HepG2 (cell line): ENCODE data around the gene BPIFB2. TPM values are rescaled to one million over a fixed set of nuclear protein-coding genes. Genes with fewer than 3 reads are reported as not detected.

Experiments
- CBFB ChIP-seq: sonication (generic); formaldehyde crosslinking; IDR thresholded peaks from 2 replicates; pipeline ENCODE4 v1.4.0; 2020; ENCODE audit warnings: missing genetic modification reagents
- CREB1 ChIP-seq, 2 experiments: fragments of 450-650 bp in 1 of 2; IDR thresholded peaks; 2 replicates each; pipeline ENCODE4 v1.6.1; 2016 to 2017; ENCODE audit warnings: control low read depth in 1 of 2, mild to moderate bottlenecking in 1 of 2, missing compliant biosample characterization in 1 of 2, missing genetic modification characterization in 1 of 2
- CREM ChIP-seq, 2 experiments: sonication (generic) in 1 of 2; formaldehyde crosslinking in 1 of 2; IDR thresholded peaks; 2 replicates each; pipeline versions ENCODE4 v1.4.0 to v1.6.1; 2016 to 2020; ENCODE audit warnings: antibody characterized with exemption in 1 of 2, mild to moderate bottlenecking in 1 of 2, missing genetic modification reagents in 1 of 2
- GPN1 ChIP-seq: sonication (generic); formaldehyde crosslinking; IDR thresholded peaks from 2 replicates; pipeline ENCODE4 v1.5.1; 2020; ENCODE audit warnings: missing genetic modification reagents, borderline replicate concordance
- GTF2F1 ChIP-seq: fragments of 150-350 bp; IDR thresholded peaks from 2 replicates; pipeline ENCODE4 v1.6.1; 2014; ENCODE audit warnings: low read length
- HIVEP1 ChIP-seq: sonication (generic); formaldehyde crosslinking; IDR thresholded peaks from 2 replicates; pipeline ENCODE4 v1.4.0; 2020; ENCODE audit warnings: mild to moderate bottlenecking, missing genetic modification reagents
- MEIS1 ChIP-seq: sonication (generic); formaldehyde crosslinking; IDR thresholded peaks from 2 replicates; pipeline ENCODE4 v1.9.0; 2021; ENCODE audit warnings: mild to moderate bottlenecking, missing genetic modification reagents, moderate library complexity, borderline replicate concordance
- PHF21A ChIP-seq: sonication (generic); formaldehyde crosslinking; IDR thresholded peaks from 2 replicates; pipeline ENCODE4 v1.5.0; 2020; ENCODE audit warnings: mild to moderate bottlenecking, missing genetic modification reagents
- POLR2G ChIP-seq: fragments of 200-400 bp; formaldehyde crosslinking; IDR thresholded peaks from 2 replicates; pipeline ENCODE4 v1.6.1; 2018; ENCODE audit warnings: mild to moderate bottlenecking, low read depth, low read length, moderate library complexity
- RFX5 ChIP-seq: IDR thresholded peaks from 2 replicates; pipeline ENCODE4 v1.6.1; 2011; ENCODE audit warnings: low read depth, low read length, improper control_type of control experiment
- TEAD3 ChIP-seq: optimal IDR thresholded peaks from 2 replicates; pipeline ENCODE3; 2016; ENCODE audit warnings: borderline replicate concordance
- U2AF2 ChIP-seq: fragments of 200-400 bp; formaldehyde crosslinking; IDR thresholded peaks from 2 replicates; pipeline ENCODE4 v1.6.1; 2017; ENCODE audit warnings: low read depth, mild to moderate bottlenecking, low read length
- ZBTB38 ChIP-seq: sonication (generic); formaldehyde crosslinking; IDR thresholded peaks from 2 replicates; pipeline ENCODE4 v1.5.1; 2020; ENCODE audit warnings: mild to moderate bottlenecking, missing genetic modification reagents
- ZFP36 ChIP-seq: fragments of 150-350 bp; IDR thresholded peaks from 2 replicates; pipeline ENCODE4 v1.6.1; 2018; ENCODE audit warnings: borderline replicate concordance, low read length, low read depth; ENCODE audit not compliant: partially characterized antibody
- ZNF224 ChIP-seq: sonication (generic); formaldehyde crosslinking; IDR thresholded peaks from 2 replicates; pipeline ENCODE4 v1.5.0; 2020; ENCODE audit warnings: mild to moderate bottlenecking, missing genetic modification reagents
- ZNF460 ChIP-seq: sonication (generic); formaldehyde crosslinking; IDR thresholded peaks from 2 replicates; pipeline ENCODE4 v1.5.1; 2020; ENCODE audit warnings: missing genetic modification reagents, mild to moderate bottlenecking, borderline replicate concordance
- ZNF674 ChIP-seq: sonication (generic); formaldehyde crosslinking; IDR thresholded peaks from 2 replicates; pipeline ENCODE4 v1.5.0; 2020; ENCODE audit warnings: low read depth, mild to moderate bottlenecking, missing genetic modification reagents
- ZNF747 ChIP-seq: sonication (generic); formaldehyde crosslinking; IDR thresholded peaks from 2 replicates; pipeline ENCODE4 v1.8.1; 2023; ENCODE audit warnings: missing genetic modification reagents, mild to moderate bottlenecking, borderline replicate concordance
- polyA plus RNA-seq, 8 experiments: library from polyadenylated mRNA; depleted of rRNA in 3 of 8; stranded (reverse) in 7 of 8; unstranded in 1 of 8; fragments of >200 nt; fragmentation: Illumina TruSeq in 4 of 8; extraction: Trizol in 4 of 8; gene quantifications; 2 replicates each; pipeline versions ENCODE4 v1.2.1 to v1.2.3, GENCODE V29; 2011 to 2016; ENCODE audit warnings: low read depth in 4 of 8, missing spikeins in 1 of 8, mixed read lengths in 1 of 8; ENCODE audit not compliant: insufficient read depth in 1 of 8
- total RNA-seq, 5 experiments: library from RNA; depleted of rRNA; stranded (reverse); fragments of >200 nt; fragmentation: Illumina TruSeq; extraction: Trizol; gene quantifications; 2 replicates each; pipeline ENCODE4 v1.2.3, GENCODE V29; 2016; ENCODE audit warnings: low read depth in 1 of 5
- TF ChIP-seq, protein P1 (sequence below): IDR thresholded peaks from 2 replicates; pipeline ENCODE4 v1.6.1; 2018; ENCODE audit warnings: missing genetic modification reagents
- TF ChIP-seq, protein P2 (sequence below): sonication (generic); formaldehyde crosslinking; IDR thresholded peaks from 2 replicates; pipeline ENCODE4 v1.9.0; 2021; ENCODE audit warnings: missing genetic modification reagents, borderline replicate concordance
- TF ChIP-seq, protein P3 (sequence below): IDR thresholded peaks from 2 replicates; pipeline ENCODE4 v1.6.1; 2016; ENCODE audit warnings: low read depth
- TF ChIP-seq, protein P4 (sequence below): sonication (generic); formaldehyde crosslinking; IDR thresholded peaks from 2 replicates; pipeline ENCODE4 v1.4.0; 2020; ENCODE audit warnings: mild to moderate bottlenecking, low read depth, missing genetic modification reagents

Gene BPIFB2
- total and polyA plus RNA-seq, 2 of the 13 experiments (the other 11 are each of a cell fraction or from before 2014, with no cell fraction given) = 54.5 to 902 TPM

DNA sequence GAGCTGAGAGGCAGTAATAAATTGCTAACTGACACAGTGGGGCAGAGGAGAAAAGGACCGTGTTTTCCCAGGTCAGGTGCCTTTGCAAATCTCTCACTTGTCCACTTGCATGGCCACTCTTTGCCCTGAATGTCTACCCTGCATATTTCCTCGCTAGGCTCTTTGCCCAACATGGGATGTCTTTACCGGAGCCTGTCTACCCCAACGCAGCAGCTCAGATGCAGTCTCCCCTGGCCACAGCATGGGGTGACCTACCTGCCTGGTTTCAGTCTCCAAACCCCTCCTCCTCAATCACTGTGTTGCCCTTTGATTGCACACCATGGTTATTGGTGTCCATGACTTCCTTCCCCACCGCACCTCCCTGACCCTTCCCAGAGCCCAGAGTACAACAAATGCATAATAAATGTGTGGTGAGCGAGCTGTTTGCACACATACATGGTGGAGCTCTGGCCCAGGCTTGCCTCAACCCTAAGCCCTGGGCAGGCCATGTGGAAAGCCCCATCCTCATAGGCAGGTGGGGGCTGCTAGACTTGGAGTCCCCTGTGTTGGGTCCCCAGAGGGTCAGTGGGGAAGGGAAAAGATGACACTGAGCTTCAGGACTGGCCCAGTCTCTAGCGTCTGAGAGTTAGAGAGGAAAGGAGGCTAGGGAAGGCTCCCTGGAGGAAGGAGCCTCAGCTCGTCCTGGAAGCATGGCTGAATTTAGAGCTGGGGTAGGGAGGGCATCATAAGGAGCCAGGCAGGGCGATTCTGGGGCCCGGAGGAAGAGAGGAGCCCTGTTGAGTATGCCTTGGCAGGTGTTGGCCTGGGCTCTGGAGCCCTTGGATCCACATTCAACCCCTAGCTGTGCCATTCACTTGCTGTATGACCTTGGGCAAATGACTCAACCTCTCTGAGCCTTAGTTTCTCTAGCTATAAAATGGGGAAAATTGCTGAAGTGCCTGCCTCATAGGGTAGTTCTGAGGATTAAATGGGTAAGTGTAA, 19.6 kb downstream of the BPIFB2 start (continued):
- TF ChIP-seq, protein P1, sequence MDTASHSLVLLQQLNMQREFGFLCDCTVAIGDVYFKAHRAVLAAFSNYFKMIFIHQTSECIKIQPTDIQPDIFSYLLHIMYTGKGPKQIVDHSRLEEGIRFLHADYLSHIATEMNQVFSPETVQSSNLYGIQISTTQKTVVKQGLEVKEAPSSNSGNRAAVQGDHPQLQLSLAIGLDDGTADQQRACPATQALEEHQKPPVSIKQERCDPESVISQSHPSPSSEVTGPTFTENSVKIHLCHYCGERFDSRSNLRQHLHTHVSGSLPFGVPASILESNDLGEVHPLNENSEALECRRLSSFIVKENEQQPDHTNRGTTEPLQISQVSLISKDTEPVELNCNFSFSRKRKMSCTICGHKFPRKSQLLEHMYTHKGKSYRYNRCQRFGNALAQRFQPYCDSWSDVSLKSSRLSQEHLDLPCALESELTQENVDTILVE (CRISPR knock-in tag) = no peak
- TF ChIP-seq POLR2G (peak; percentile 73), U2AF2 (no peak), CREB1 (IDR thresholded peaks at IDR 0.05) (no peak), CREB1 (CRISPR knock-in tag; IDR thresholded peaks at IDR 0.05) (no peak), ZNF460 (CRISPR knock-in tag) (no peak), TEAD3 (peak; percentile 39), MEIS1 (CRISPR knock-in tag) (no peak), ZFP36 (no peak), ZNF747 (CRISPR knock-in tag) (0 out of 2 replicates have a peak, but pooled peaks have one; percentile 36), GTF2F1 (no peak), GPN1 (CRISPR knock-in tag) (no peak), ZBTB38 (CRISPR knock-in tag) (no peak; the same call in 1 of the 2 replicates), PHF21A (CRISPR knock-in tag) (no peak), ZNF224 (CRISPR knock-in tag) (no peak), CBFB (no peak), ZNF674 (CRISPR knock-in tag) (no peak), CREM (IDR thresholded peaks at IDR 0.05) (no peak), CREM (CRISPR knock-in tag; IDR thresholded peaks at IDR 0.05) (no peak), HIVEP1 (CRISPR knock-in tag) (no peak; the same call in 1 of the 2 replicates), RFX5 (no peak)
- TF ChIP-seq, protein P2, sequence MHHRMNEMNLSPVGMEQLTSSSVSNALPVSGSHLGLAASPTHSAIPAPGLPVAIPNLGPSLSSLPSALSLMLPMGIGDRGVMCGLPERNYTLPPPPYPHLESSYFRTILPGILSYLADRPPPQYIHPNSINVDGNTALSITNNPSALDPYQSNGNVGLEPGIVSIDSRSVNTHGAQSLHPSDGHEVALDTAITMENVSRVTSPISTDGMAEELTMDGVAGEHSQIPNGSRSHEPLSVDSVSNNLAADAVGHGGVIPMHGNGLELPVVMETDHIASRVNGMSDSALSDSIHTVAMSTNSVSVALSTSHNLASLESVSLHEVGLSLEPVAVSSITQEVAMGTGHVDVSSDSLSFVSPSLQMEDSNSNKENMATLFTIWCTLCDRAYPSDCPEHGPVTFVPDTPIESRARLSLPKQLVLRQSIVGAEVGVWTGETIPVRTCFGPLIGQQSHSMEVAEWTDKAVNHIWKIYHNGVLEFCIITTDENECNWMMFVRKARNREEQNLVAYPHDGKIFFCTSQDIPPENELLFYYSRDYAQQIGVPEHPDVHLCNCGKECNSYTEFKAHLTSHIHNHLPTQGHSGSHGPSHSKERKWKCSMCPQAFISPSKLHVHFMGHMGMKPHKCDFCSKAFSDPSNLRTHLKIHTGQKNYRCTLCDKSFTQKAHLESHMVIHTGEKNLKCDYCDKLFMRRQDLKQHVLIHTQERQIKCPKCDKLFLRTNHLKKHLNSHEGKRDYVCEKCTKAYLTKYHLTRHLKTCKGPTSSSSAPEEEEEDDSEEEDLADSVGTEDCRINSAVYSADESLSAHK (CRISPR knock-in tag) = no peak
- TF ChIP-seq, protein P3, sequence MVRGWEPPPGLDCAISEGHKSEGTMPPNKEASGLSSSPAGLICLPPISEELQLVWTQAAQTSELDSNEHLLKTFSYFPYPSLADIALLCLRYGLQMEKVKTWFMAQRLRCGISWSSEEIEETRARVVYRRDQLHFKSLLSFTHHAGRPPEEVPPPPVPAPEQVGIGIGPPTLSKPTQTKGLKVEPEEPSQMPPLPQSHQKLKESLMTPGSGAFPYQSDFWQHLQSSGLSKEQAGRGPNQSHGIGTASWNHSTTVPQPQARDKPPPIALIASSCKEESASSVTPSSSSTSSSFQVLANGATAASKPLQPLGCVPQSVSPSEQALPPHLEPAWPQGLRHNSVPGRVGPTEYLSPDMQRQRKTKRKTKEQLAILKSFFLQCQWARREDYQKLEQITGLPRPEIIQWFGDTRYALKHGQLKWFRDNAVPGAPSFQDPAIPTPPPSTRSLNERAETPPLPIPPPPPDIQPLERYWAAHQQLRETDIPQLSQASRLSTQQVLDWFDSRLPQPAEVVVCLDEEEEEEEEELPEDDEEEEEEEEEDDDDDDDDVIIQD (CRISPR knock-in tag) = no peak
- TF ChIP-seq, protein P4, sequence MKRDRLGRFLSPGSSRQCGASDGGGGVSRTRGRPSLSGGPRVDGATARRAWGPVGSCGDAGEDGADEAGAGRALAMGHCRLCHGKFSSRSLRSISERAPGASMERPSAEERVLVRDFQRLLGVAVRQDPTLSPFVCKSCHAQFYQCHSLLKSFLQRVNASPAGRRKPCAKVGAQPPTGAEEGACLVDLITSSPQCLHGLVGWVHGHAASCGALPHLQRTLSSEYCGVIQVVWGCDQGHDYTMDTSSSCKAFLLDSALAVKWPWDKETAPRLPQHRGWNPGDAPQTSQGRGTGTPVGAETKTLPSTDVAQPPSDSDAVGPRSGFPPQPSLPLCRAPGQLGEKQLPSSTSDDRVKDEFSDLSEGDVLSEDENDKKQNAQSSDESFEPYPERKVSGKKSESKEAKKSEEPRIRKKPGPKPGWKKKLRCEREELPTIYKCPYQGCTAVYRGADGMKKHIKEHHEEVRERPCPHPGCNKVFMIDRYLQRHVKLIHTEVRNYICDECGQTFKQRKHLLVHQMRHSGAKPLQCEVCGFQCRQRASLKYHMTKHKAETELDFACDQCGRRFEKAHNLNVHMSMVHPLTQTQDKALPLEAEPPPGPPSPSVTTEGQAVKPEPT (CRISPR knock-in tag) = no peak
